OCI-LY3 (cell line): ENCODE results near the gene CNTRL.

Experiments
- H2AFZ ChIP-seq: fragments of 200-600, 300-600 bp; shearing (Covaris generic); 2 replicates; pipeline ENCODE4 v1.6.0; 2014; ENCODE audit warnings: antibody characterized with exemption, low read depth, low read length
- H3K27ac ChIP-seq: fragments of 200-600, 300-600 bp; sonication (generic); 2 replicates; pipeline ENCODE4 v1.5.1; 2014; ENCODE audit warnings: mild to moderate bottlenecking, low read length, moderate library complexity, mixed read lengths
- H3K27me3 ChIP-seq: fragments of 200-600, 300-600 bp; sonication (generic); 2 replicates; pipeline ENCODE4 v1.6.1; 2014; ENCODE audit warnings: low read depth, low read length, mixed read lengths
- H3K36me3 ChIP-seq: fragments of 200-600, 300-600 bp; sonication (generic); replicated peaks from 2 replicates; pipeline ENCODE3; 2014; ENCODE audit warnings: low read depth, low read length, mixed read lengths
- H3K4me1 ChIP-seq: fragments of 300-600, 200-600 bp; sonication (generic); 2 replicates; pipeline ENCODE4 v1.6.1; 2014; ENCODE audit warnings: low read length, mixed read lengths
- H3K4me2 ChIP-seq: fragments of 200-600, 300-600 bp; sonication (generic); 2 replicates; pipeline ENCODE4 v1.6.1; 2014; ENCODE audit warnings: low read length, mixed read lengths
- H3K4me3 ChIP-seq: fragments of 300-600, 200-600 bp; sonication (generic); 2 replicates; pipeline ENCODE4 v1.5.1; 2014; ENCODE audit warnings: antibody characterized with exemption, mild to moderate bottlenecking, low read length, moderate library complexity
- H3K79me2 ChIP-seq: fragments of 300-600, 200-600 bp; shearing (Covaris generic); 2 replicates; pipeline ENCODE4 v1.6.1; 2014; ENCODE audit warnings: mild to moderate bottlenecking, low read length, mixed read lengths
- H3K9ac ChIP-seq: fragments of 300-600, 200-600 bp; shearing (Covaris generic); 2 replicates; pipeline ENCODE4 v1.6.0; 2014; ENCODE audit warnings: mild to moderate bottlenecking, low read length, moderate library complexity
- H3K9me3 ChIP-seq: fragments of 200-600, 300-600 bp; shearing (Covaris generic); 2 replicates; pipeline ENCODE4 v1.6.1; 2014; ENCODE audit warnings: low read length, mixed read lengths; ENCODE audit not compliant: insufficient read depth
- H4K20me1 ChIP-seq: fragments of 200-600, 300-600 bp; sonication (generic); 2 replicates; pipeline ENCODE4 v1.6.1; 2016; ENCODE audit warnings: low read length, mixed read lengths; ENCODE audit not compliant: insufficient read depth
- EZH2phosphoT487 ChIP-seq: fragments of 200-600 bp; shearing (Covaris generic); IDR thresholded peaks from 2 replicates; pipeline ENCODE4 v1.6.1; 2018; ENCODE audit warnings: antibody characterized with exemption, mixed run types, low read depth
- TF ChIP-seq, protein P1 (sequence below): fragments of 200-600, 300-600 bp; sonication (generic); IDR thresholded peaks from 2 replicates; pipeline ENCODE4 v1.5.1; 2014; ENCODE audit warnings: antibody characterized with exemption, low read length, low read depth

Gene CNTRL

DNA sequence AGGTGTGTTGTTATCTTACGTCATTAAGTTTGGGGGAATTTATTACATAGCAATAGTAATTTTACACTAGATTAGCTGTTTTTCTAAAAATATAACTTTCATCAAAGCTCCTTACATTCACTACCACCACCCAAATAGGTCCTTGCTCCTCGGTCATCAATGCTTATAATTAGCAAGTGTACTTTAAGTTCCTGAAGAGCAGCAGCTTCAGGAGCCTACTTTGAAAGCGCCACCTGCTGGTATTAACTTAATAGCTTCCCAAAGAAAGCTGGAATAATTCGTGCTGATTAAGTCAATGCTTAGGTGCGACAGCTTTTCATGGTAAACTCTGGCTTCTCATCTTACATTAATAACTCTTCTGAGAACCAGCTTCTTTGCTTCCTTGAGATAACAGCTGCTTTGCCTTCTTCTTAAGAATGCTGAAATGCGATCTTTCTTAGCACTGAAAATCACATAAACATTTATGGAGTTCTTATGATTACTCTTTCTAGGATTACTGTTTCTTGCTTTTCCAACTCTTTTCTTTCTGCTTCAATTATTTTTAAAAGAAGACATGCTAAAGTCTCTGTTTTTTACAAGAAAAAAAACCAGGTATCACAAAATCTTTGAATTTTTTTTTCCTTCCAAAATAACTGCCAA, 14.6 kb upstream of the CNTRL start:
- Histone ChIP-seq H3K27ac (no peak overlapping the region), H3K4me2 (peak overlapping the region; percentile 52), H3K4me1 (no peaks in the 10 kb centered on the region), H3K36me3 (no peaks in the 10 kb centered on the region), H2AFZ (no peak overlapping the region), H3K79me2 (no peaks in the 10 kb centered on the region), H3K9me3 (no peaks in the 10 kb centered on the region), H4K20me1 (no peaks in the 10 kb centered on the region), H3K9ac (no peak overlapping the region), H3K27me3 (no peaks in the 10 kb centered on the region), H3K4me3 (peak overlapping the region; percentile 42)
- TF ChIP-seq, protein P1, sequence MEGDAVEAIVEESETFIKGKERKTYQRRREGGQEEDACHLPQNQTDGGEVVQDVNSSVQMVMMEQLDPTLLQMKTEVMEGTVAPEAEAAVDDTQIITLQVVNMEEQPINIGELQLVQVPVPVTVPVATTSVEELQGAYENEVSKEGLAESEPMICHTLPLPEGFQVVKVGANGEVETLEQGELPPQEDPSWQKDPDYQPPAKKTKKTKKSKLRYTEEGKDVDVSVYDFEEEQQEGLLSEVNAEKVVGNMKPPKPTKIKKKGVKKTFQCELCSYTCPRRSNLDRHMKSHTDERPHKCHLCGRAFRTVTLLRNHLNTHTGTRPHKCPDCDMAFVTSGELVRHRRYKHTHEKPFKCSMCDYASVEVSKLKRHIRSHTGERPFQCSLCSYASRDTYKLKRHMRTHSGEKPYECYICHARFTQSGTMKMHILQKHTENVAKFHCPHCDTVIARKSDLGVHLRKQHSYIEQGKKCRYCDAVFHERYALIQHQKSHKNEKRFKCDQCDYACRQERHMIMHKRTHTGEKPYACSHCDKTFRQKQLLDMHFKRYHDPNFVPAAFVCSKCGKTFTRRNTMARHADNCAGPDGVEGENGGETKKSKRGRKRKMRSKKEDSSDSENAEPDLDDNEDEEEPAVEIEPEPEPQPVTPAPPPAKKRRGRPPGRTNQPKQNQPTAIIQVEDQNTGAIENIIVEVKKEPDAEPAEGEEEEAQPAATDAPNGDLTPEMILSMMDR = peak; percentile 93
- TF ChIP-seq EZH2phosphoT487 = no peak

DNA sequence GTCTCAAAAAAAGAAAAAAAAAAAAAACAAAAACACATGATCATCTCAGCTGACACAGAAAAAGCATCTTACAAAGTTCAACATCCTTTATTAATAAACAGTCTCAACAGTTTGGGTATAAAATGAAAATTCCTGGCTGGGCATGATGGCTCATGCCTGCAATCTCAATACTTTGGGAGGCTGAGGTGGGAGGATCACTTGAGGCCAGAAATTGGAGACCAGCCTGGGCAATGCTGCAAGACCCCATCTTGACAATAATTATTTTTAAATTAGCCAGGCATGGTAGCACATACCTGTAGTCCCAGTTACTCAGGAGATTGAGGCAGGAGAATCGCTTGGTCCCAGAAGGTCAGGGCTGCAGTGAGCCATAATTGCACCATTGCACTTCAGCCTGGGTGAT, 7.9 kb upstream of the CNTRL start:
- no peak overlapping the region for H3K4me2 ChIP-seq
- no peaks in the 10 kb centered on the region for H3K27me3 ChIP-seq
- no peaks in the 10 kb centered on the region for H4K20me1 ChIP-seq
- H3K4me1 ChIP-seq = peaks cover 6% of the 10 kb centered on the region
- no peak overlapping the region for H3K4me3 ChIP-seq
- H3K27ac ChIP-seq = no peak overlapping the region
- H2AFZ ChIP-seq = no peak overlapping the region
- H3K36me3 ChIP-seq = no peaks in the 10 kb centered on the region
- no peaks in the 10 kb centered on the region for H3K79me2 ChIP-seq
- no peak overlapping the region for H3K9ac ChIP-seq
- no peak for TF ChIP-seq EZH2phosphoT487
- TF ChIP-seq, protein P1 = no peak
- H3K9me3 ChIP-seq = peaks cover 3% of the 10 kb centered on the region; the same call in 1 of the 2 replicates

DNA sequence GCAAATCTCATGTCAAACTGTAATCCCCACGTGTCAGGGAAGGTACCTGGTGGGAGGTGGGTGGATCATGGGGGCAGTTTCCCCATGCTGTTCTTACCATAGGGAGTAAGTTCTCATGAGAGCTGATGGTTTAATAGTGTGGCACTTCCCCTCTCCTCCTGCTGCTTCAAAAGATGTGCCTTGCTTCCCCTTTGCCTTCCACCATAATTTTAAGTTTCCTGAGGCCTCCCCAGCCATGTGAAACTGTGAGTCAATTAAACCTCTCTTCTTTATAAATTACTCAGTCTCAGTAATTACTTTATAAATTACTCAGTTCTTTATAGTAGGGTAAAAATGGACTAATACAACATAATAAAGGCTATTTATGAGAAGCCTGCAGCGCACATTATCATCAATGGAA, 7.1 kb upstream of the CNTRL start:
- H3K27ac ChIP-seq = no peak overlapping the region
- H3K4me2 ChIP-seq = no peak overlapping the region
- H3K4me3 ChIP-seq = no peak overlapping the region
- no peak overlapping the region for H2AFZ ChIP-seq
- H3K79me2 ChIP-seq = no peaks in the 10 kb centered on the region
- H3K4me1 ChIP-seq = peaks cover 12% of the 10 kb centered on the region
- no peaks in the 10 kb centered on the region for H3K27me3 ChIP-seq
- no peak overlapping the region for H3K9ac ChIP-seq
- H3K9me3 ChIP-seq = peaks cover 3% of the 10 kb centered on the region; the same call in 1 of the 2 replicates
- H3K36me3 ChIP-seq = no peaks in the 10 kb centered on the region
- TF ChIP-seq, protein P1 = no peak
- no peak for TF ChIP-seq EZH2phosphoT487
- H4K20me1 ChIP-seq = no peaks in the 10 kb centered on the region

DNA sequence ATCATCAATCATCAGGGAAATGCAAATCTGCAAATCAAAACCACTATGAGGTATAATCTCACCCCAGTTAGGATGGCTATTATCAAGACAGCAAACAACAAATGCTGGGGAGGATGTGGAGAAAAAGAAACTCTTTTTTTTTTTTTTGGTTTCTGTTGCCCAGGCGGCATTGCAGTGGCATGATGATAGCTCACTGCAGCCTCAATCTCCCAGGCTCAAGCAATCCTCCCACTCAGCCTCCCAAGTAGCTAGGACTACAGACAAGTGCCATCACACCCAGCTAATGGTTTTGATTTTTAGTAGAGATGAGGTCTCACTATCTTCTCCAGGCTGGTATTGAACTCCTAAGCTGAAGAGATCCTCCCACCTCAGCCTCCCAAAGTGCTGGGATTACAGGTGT, 5.4 kb upstream of the CNTRL start:
- Histone ChIP-seq H3K36me3 (no peaks in the 10 kb centered on the region), H3K9ac (no peak overlapping the region), H3K4me2 (no peak overlapping the region), H3K27me3 (no peaks in the 10 kb centered on the region), H3K79me2 (peaks cover 3% of the 10 kb centered on the region; the same call in 1 of the 2 replicates), H3K4me3 (no peak overlapping the region), H3K27ac (no peak overlapping the region), H3K4me1 (peaks cover 28% of the 10 kb centered on the region), H2AFZ (no peak overlapping the region), H3K9me3 (peaks cover 3% of the 10 kb centered on the region; the same call in 1 of the 2 replicates), H4K20me1 (no peaks in the 10 kb centered on the region)
- no peak for TF ChIP-seq EZH2phosphoT487
- TF ChIP-seq, protein P1 = no peak
